Amygdala (tissue), 56 donors: ENCODE results near the gene CEACAM21.

Experiments
- DNase-seq, 56 donors: peaks; one replicate each; lab custom pipeline; 2025; lab: John Stamatoyannopoulos, UW

The CEACAM21 gene

GRCh38 chr19:41612483-41612882 is 36.5 kb downstream of the CEACAM21 start:
- DNase-seq: no peak

- no peak for DNase-seq
These were observed 39.2 kb downstream of the CEACAM21 start for GRCh38 chr19:41615207-41615606.

- DNase-seq: no peak
These were observed 41.0 kb downstream of the CEACAM21 start for GRCh38 chr19:41616792-41617621.

- no peak for DNase-seq
These were observed 42.2 kb downstream of the CEACAM21 start for GRCh38 chr19:41617941-41618730.

GRCh38 chr19:41619018-41619556 is 43.1 kb downstream of the CEACAM21 start:
- DNase-seq: no peak

GRCh38 chr19:41620171-41620570 is 44.2 kb downstream of the CEACAM21 start:
- no peak for DNase-seq

- no peak for DNase-seq
These were observed 45.3 kb downstream of the CEACAM21 start for GRCh38 chr19:41621226-41621625.

GRCh38 chr19:41621654-41622053 is 45.7 kb downstream of the CEACAM21 start:
- no peak for DNase-seq

- no peak for DNase-seq
These were observed 47.4 kb downstream of the CEACAM21 start for GRCh38 chr19:41623360-41623759.

- DNase-seq: no peak
These were observed 48.5 kb downstream of the CEACAM21 start for GRCh38 chr19:41624515-41624914.

GRCh38 chr19:41624937-41625336 is 49.0 kb downstream of the CEACAM21 start:
- no peak for DNase-seq

- no peak for DNase-seq
These were observed 50.3 kb downstream of the CEACAM21 start for GRCh38 chr19:41626278-41626677.

GRCh38 chr19:41626877-41627276 is 50.9 kb downstream of the CEACAM21 start, which contains the start of gene CEACAM4:
CEACAM4 (minus strand) TSS chr19:41627074; CDS start chr19:41626963, 111 bp downstream.
- peak in 4 of 56 donors; percentile 0 to 10 (median 10) for DNase-seq

GRCh38 chr19:41627966-41628675 is 52.2 kb downstream of the CEACAM21 start:
- no peak for DNase-seq
